ENCODE data around the gene KCNIP1.

- TF ChIP-seq POLR2A (IDR thresholded peaks at IDR 0.05; ENCODE audit: low read length) = no peak
- no peak for TF ChIP-seq GATA1 (IDR thresholded peaks at IDR 0.05; ENCODE audit: low read depth, low read length)
Measured at GRCh38 chr5:170534941-170535340, 31.1 kb downstream of the KCNIP1 start.

All from erythroblast (primary cell).